HepG2 (cell line): ENCODE measurements around the gene SNX13. TPM values are rescaled to one million over a fixed set of nuclear protein-coding genes. Genes with fewer than 3 reads are reported as not detected.

ENCODE experiments used
- ATAC-seq: fragments of 200-7000 bp; cut with Tn5 transposase; 3 replicates; pipeline ENCODE4 v1.9.1; 2020; ENCODE audit warnings: mild to moderate bottlenecking, moderate library complexity
- BruUV-seq: library from RNA; stranded (reverse); fragments of 400-500 nt; replicated peaks from 2 replicates; lab custom pipeline; 2021; lab: Mats Ljungman, UMichigan
- CTCF ChIA-PET: fragments of 300-600 bp; formaldehyde crosslinking; extraction: SDS; loops from one replicate; lab custom pipeline; 2021; ENCODE audit warnings: low total read pairs, inconsistent platforms, low intra/inter-chr PET ratio; lab: Yijun Ruan, JAX
- POLR2A ChIA-PET: fragments of 350-600 bp; sonication (Branson Sonifier 250); formaldehyde crosslinking; loops from one replicate; lab custom pipeline; 2020; ENCODE audit warnings: antibody characterized with exemption, inconsistent platforms; lab: Yijun Ruan, JAX
- DNase-seq: peaks from one replicate; pipeline ENCODE4 v3.0.0-alpha.2; 2015; ENCODE audit warnings: low spot score
- FAIRE-seq: peaks from 3 replicates; lab custom pipeline; 2011; peaks lifted over from hg19 to GRCh38; lab: Jason Lieb, UNC
- H2AFZ ChIP-seq: one replicate; pipeline ENCODE4 v1.6.1; 2011; ENCODE audit warnings: low read length, inconsistent platforms
- H3K27ac ChIP-seq: fragments of 300-600 bp; 3 replicates; pipeline ENCODE4 v1.8.0; 2011; ENCODE audit warnings: mixed run types, mild to moderate bottlenecking, mixed read lengths, low read length, inconsistent platforms; ENCODE audit not compliant: insufficient read depth; ENCODE audit errors: extremely low read length
- H3K27me3 ChIP-seq, 2 experiments: fragments of 200-600 bp in 1 of 2; 2 replicates in 1 of 2; 3 replicates in 1 of 2; pipeline versions ENCODE4 v1.6.0 to v1.8.0; 2011; ENCODE audit warnings: low read length in 2 of 2, mild to moderate bottlenecking in 2 of 2, moderate library complexity in 2 of 2, inconsistent platforms in 1 of 2; ENCODE audit not compliant: insufficient read depth in 2 of 2, control insufficient read depth in 1 of 2
- H3K36me3 ChIP-seq, 2 experiments: fragments of 200-600 bp in 1 of 2; replicated peaks in 1 of 2; 2 replicates in 1 of 2; 3 replicates in 1 of 2; pipeline versions ENCODE4 v1.5.1 to v1.8.0; 2011; ENCODE audit warnings: low read length in 2 of 2, inconsistent platforms in 1 of 2; ENCODE audit not compliant: insufficient read depth in 2 of 2, control insufficient read depth in 1 of 2
- H3K4me1 ChIP-seq: 2 replicates; pipeline ENCODE4 v1.5.1; 2012; ENCODE audit warnings: low read length, inconsistent platforms; ENCODE audit not compliant: insufficient read depth
- H3K4me2 ChIP-seq: 2 replicates; pipeline ENCODE4 v1.6.0; 2011; ENCODE audit warnings: low read depth, low read length, inconsistent platforms
- H3K4me3 ChIP-seq, 3 experiments: fragments of 200-600 bp in 1 of 3; sonication (generic), shearing (Covaris generic) in 1 of 3; replicated peaks in 1 of 3; 2 replicates each; pipeline ENCODE4 v1.5.1; 2011 to 2016; ENCODE audit warnings: low read length in 3 of 3, inconsistent platforms in 2 of 3, low read depth in 2 of 3, mild to moderate bottlenecking in 2 of 3, control low read depth in 1 of 3, mixed read lengths in 1 of 3; ENCODE audit not compliant: insufficient read depth in 1 of 3
- H3K79me2 ChIP-seq: one replicate; pipeline ENCODE4 v1.6.1; 2011; ENCODE audit warnings: low read length, inconsistent platforms; ENCODE audit not compliant: insufficient read depth
- H3K9ac ChIP-seq: 2 replicates; pipeline ENCODE4 v1.6.0; 2011; ENCODE audit warnings: mild to moderate bottlenecking, low read depth, low read length, inconsistent platforms; ENCODE audit not compliant: insufficient read depth
- H3K9me3 ChIP-seq: 2 replicates; pipeline ENCODE4 v1.5.1; 2012; ENCODE audit warnings: mild to moderate bottlenecking, low read length
- H4K20me1 ChIP-seq: 2 replicates; pipeline ENCODE4 v1.6.0; 2011; ENCODE audit warnings: inconsistent platforms, mild to moderate bottlenecking, low read length, moderate library complexity; ENCODE audit not compliant: insufficient read depth
- CENPT ChIP-seq: sonication (generic); formaldehyde crosslinking; IDR thresholded peaks from 2 replicates; pipeline ENCODE4 v1.8.0; 2022; ENCODE audit warnings: low read depth, mild to moderate bottlenecking, moderate library complexity, missing genetic modification reagents
- KLF15 ChIP-seq: sonication (generic); formaldehyde crosslinking; IDR thresholded peaks from 2 replicates; pipeline ENCODE4 v1.8.1; 2023; ENCODE audit warnings: borderline replicate concordance, mild to moderate bottlenecking, inconsistent platforms, missing genetic modification reagents, mixed read lengths
- MATR3 ChIP-seq: sonication (generic); formaldehyde crosslinking; IDR thresholded peaks from 2 replicates; pipeline ENCODE4 v1.4.0; 2020; ENCODE audit warnings: missing genetic modification reagents
- MLLT10 ChIP-seq: sonication (generic); formaldehyde crosslinking; IDR thresholded peaks from 2 replicates; pipeline ENCODE4 v1.4.0; 2020; ENCODE audit warnings: missing genetic modification reagents
- NAIF1 ChIP-seq: sonication (generic); formaldehyde crosslinking; IDR thresholded peaks from 2 replicates; pipeline ENCODE4 v1.5.0; 2020; ENCODE audit warnings: mild to moderate bottlenecking, missing genetic modification reagents, borderline replicate concordance
- SNRNP70 ChIP-seq: fragments of 200-400 bp; formaldehyde crosslinking; IDR thresholded peaks from 2 replicates; pipeline ENCODE4 v1.6.1; 2017; ENCODE audit warnings: mild to moderate bottlenecking, low read depth, low read length, moderate library complexity
- STAG1 ChIP-seq: sonication (generic); formaldehyde crosslinking; IDR thresholded peaks from 2 replicates; pipeline ENCODE4 v1.4.0; 2020; ENCODE audit warnings: missing genetic modification reagents
- ZNF3 ChIP-seq: IDR thresholded peaks from 2 replicates; pipeline ENCODE4 v1.7.0; 2017; ENCODE audit warnings: inconsistent platforms
- ZNF362 ChIP-seq: sonication (generic); formaldehyde crosslinking; IDR thresholded peaks from 2 replicates; pipeline ENCODE4 v1.4.0; 2020; ENCODE audit warnings: missing genetic modification reagents, mild to moderate bottlenecking, borderline replicate concordance
- ZNF598 ChIP-seq: sonication (generic); formaldehyde crosslinking; IDR thresholded peaks from 2 replicates; pipeline ENCODE4 v1.5.1; 2020; ENCODE audit warnings: mild to moderate bottlenecking, missing genetic modification reagents, borderline replicate concordance
- ZNF619 ChIP-seq: sonication (generic); formaldehyde crosslinking; IDR thresholded peaks from 2 replicates; pipeline ENCODE4 v1.4.0; 2020; ENCODE audit warnings: mild to moderate bottlenecking, missing genetic modification reagents
- ZNF768 ChIP-seq: sonication (generic); formaldehyde crosslinking; IDR thresholded peaks from 2 replicates; pipeline ENCODE4 v1.4.0; 2020; ENCODE audit warnings: missing genetic modification reagents
- WGBS: methylation state at CpG from one replicate; pipeline ENCODE4 v1.1.6; 2017; ENCODE audit warnings: low lambda C conversion rate; 5-methylcytosine and 5-hydroxymethylcytosine counted together
- in situ Hi-C: cut with HindIII; loops from 2 replicates; pipeline ENCODE4 v1.10.0; 2017; ENCODE audit warnings: low pct_unique_long_range_greater_than_20kb; ENCODE audit not compliant: extremely low pct_ligation_motif_present
- intact Hi-C: fragments of 100-400 bp; cut with micrococcal nuclease; formaldehyde crosslinking; loops from one replicate; pipeline ENCODE4 v1.10.0; 2022; ENCODE audit not compliant: unreplicated experiment
- polyA plus RNA-seq, 8 experiments: library from polyadenylated mRNA; depleted of rRNA in 3 of 8; stranded (reverse) in 7 of 8; unstranded in 1 of 8; fragments of >200 nt; fragmentation: Illumina TruSeq in 4 of 8; extraction: Trizol in 4 of 8; gene quantifications; 2 replicates each; pipeline versions ENCODE4 v1.2.1 to v1.2.3, GENCODE V29; 2011 to 2016; ENCODE audit warnings: low read depth in 4 of 8, missing spikeins in 1 of 8, mixed read lengths in 1 of 8; ENCODE audit not compliant: insufficient read depth in 1 of 8
- total RNA-seq, 5 experiments: library from RNA; depleted of rRNA; stranded (reverse); fragments of >200 nt; fragmentation: Illumina TruSeq; extraction: Trizol; gene quantifications; 2 replicates each; pipeline ENCODE4 v1.2.3, GENCODE V29; 2016; ENCODE audit warnings: low read depth in 1 of 5

SNX13 gene
- total and polyA plus RNA-seq, 2 of the 13 experiments (the other 11 are each of a cell fraction or from before 2014, with no cell fraction given): 14.3 to 32.3 TPM

DNA sequence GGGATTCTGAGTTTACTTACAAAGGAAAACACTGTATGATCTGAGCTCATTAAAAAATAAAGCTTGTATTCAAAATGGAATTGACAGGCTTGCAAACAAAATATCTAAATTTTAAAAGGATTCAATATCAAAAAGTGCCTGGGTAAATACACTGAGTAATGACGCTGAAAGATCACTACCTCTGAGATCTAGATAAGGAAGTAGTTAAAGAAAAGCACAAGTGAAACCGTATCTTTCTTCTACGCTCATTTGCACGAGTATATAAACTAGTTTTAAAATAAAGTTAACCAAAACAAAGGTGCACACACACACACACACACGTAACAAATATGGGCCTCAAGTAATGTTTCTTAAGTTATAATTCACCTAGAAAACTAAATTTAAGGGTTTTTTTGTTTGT, 93.4 kb downstream of the SNX13 start (continued):
- TF ChIP-seq ZNF362: no peak
- no peak for TF ChIP-seq KLF15 (CRISPR knock-in tag)
- no peak for TF ChIP-seq MLLT10

DNA sequence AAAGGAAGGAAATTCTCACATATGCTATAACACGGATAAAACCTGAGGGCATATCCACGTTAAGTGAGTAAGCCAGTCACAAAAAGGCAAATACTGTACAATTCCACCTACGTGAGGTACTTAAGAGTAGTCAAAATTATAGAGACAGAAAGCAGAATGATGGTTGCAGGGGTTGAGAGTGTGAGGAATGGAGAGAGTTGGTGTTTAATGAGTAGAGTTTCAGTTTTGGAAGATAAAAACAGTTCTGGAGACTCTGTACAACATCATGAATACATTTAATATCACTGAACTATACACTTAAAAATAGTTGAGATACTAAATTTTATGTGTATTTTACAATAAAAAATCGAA, 95.1 kb downstream of the SNX13 start:
- H3K36me3 ChIP-seq: peaks cover 4 to 13% of the 10 kb centered on the region in 2 experiments
- FAIRE-seq: no peak

More for the DNA sequence above, 95.1 kb downstream of the SNX13 start:
- ATAC-seq: no peak
- no peak overlapping the region for H2AFZ ChIP-seq
- no TSS peak for BruUV-seq
- no peaks in the 10 kb centered on the region for H4K20me1 ChIP-seq
- no peaks in the 10 kb centered on the region for H3K79me2 ChIP-seq
- intact Hi-C loops (no loop called here), in situ Hi-C loops (no loop called here)
- POLR2A ChIA-PET: no interaction called here
- TF ChIP-seq NAIF1 (CRISPR knock-in tag): no peak
- TF ChIP-seq SNRNP70: no peak
- TF ChIP-seq STAG1 (CRISPR knock-in tag): no peak
- TF ChIP-seq ZNF598 (CRISPR knock-in tag): no peak
- no peak for TF ChIP-seq ZNF619 (CRISPR knock-in tag)
- no peak for TF ChIP-seq CENPT (CRISPR knock-in tag)
- TF ChIP-seq ZNF3: no peak
- no peak for TF ChIP-seq ZNF768 (CRISPR knock-in tag)
- no peak for TF ChIP-seq MATR3 (CRISPR knock-in tag)
- H3K9me3 ChIP-seq: no peaks in the 10 kb centered on the region
- H3K27ac ChIP-seq: no peak overlapping the region
- WGBS: 87% methylated on average over 4 of the region's 4 CpGs
- no peak overlapping the region for H3K4me2 ChIP-seq
- H3K9ac ChIP-seq: no peak overlapping the region
- CTCF ChIA-PET: no interaction called here
- no peak overlapping the region for H3K4me3 ChIP-seq
- DNase-seq: no peak
- no peaks in the 10 kb centered on the region for H3K4me1 ChIP-seq
- H3K27me3 ChIP-seq: no peaks in the 10 kb centered on the region
